Fibroblast of lung (primary cell): Measurements from ENCODE around the gene GABBR2. TPM values are rescaled to one million over a fixed set of nuclear protein-coding genes. Genes with fewer than 3 reads are reported as not detected.

Experiments used
- DNase-seq, 2 donors: peaks; one replicate each; pipeline versions ENCODE4 v3.0.0 to v3.0.0-alpha.2; 2010; ENCODE audit warnings: low read depth in 2 of 2
- H2AFZ ChIP-seq: 2 replicates; pipeline ENCODE4 v1.5.1; 2012; ENCODE audit warnings: low read length, control low read depth, inconsistent platforms
- H3K27ac ChIP-seq: 2 replicates; pipeline ENCODE4 v1.5.1; 2011; ENCODE audit warnings: low read length, control low read depth; ENCODE audit not compliant: insufficient read depth
- H3K27me3 ChIP-seq: 2 replicates; pipeline ENCODE4 v1.5.1; 2011; ENCODE audit warnings: mild to moderate bottlenecking, low read length; ENCODE audit not compliant: control insufficient read depth, insufficient read depth
- H3K36me3 ChIP-seq: 2 replicates; pipeline ENCODE4 v1.5.1; 2011; ENCODE audit warnings: low read length; ENCODE audit not compliant: control insufficient read depth, insufficient read depth
- H3K4me1 ChIP-seq: 2 replicates; pipeline ENCODE4 v1.5.1; 2011; ENCODE audit warnings: low read length; ENCODE audit not compliant: control insufficient read depth, insufficient read depth; ENCODE audit errors: extremely low read depth
- H3K4me2 ChIP-seq: 2 replicates; pipeline ENCODE4 v1.5.1; 2011; ENCODE audit warnings: low read length, control low read depth; ENCODE audit not compliant: insufficient read depth; ENCODE audit errors: extremely low read depth
- H3K4me3 ChIP-seq, 4 experiments: fragments of 200-600 bp in 1 of 4; sonication (generic) in 1 of 4; replicated peaks in 1 of 4; 2 replicates each; pipeline ENCODE4 v1.5.1; 2011 to 2016; ENCODE audit warnings: low read length in 4 of 4, low read depth in 3 of 4, mild to moderate bottlenecking in 3 of 4, control low read depth in 2 of 4, inconsistent platforms in 1 of 4, mixed read lengths in 1 of 4; ENCODE audit not compliant: insufficient read depth in 1 of 4; ENCODE audit errors: control extremely low read depth in 1 of 4
- H3K79me2 ChIP-seq: 2 replicates; pipeline ENCODE4 v1.5.1; 2012; ENCODE audit warnings: mild to moderate bottlenecking, low read length, inconsistent platforms; ENCODE audit not compliant: control insufficient read depth, insufficient read depth
- H3K9ac ChIP-seq: 2 replicates; pipeline ENCODE4 v1.5.1; 2011; ENCODE audit warnings: mild to moderate bottlenecking, low read length, control low read depth; ENCODE audit not compliant: insufficient read depth
- H3K9me3 ChIP-seq: 2 replicates; pipeline ENCODE4 v1.5.1; 2012; ENCODE audit warnings: low read depth, low read length; ENCODE audit not compliant: control insufficient read depth, insufficient read depth
- H4K20me1 ChIP-seq: 2 replicates; pipeline ENCODE4 v1.5.1; 2011; ENCODE audit warnings: low read length; ENCODE audit not compliant: control insufficient read depth, insufficient read depth; ENCODE audit errors: extremely low read depth
- CTCF ChIP-seq, 2 donors: IDR thresholded peaks in 1 of 2; conservative IDR thresholded peaks in 1 of 2; 1 replicate in 1 of 2; 2 replicates in 1 of 2; pipeline ENCODE4 v1.5.1; 2011 to 2012; ENCODE audit warnings: low read length in 2 of 2, control low read depth in 1 of 2, inconsistent platforms in 1 of 2, low read depth in 1 of 2, mild to moderate bottlenecking in 1 of 2
- EZH2 ChIP-seq: IDR thresholded peaks from 2 replicates; pipeline ENCODE4 v1.5.1; 2012; ENCODE audit warnings: low read length, control low read depth, mild to moderate bottlenecking; ENCODE audit errors: missing control alignments
- polyA plus RNA-seq, 2 donors: library from polyadenylated mRNA; depleted of rRNA in 1 of 2; stranded (reverse) in 1 of 2; unstranded in 1 of 2; fragments of >200 nt; gene quantifications; 2 replicates each; pipeline ENCODE4 v1.2.1, GENCODE V29; 2011 to 2012; ENCODE audit warnings: missing spikeins in 1 of 2
- total RNA-seq: library from RNA; depleted of rRNA; stranded (reverse); fragments of >200 nt; gene quantifications from 2 replicates; pipeline ENCODE4 v1.2.1, GENCODE V29; 2014

GABBR2 gene
- total and polyA plus RNA-seq, 2 donors (not counting 1 experiment from before 2014, with no cell fraction given) = 0.32 to 0.33 TPM

DNA sequence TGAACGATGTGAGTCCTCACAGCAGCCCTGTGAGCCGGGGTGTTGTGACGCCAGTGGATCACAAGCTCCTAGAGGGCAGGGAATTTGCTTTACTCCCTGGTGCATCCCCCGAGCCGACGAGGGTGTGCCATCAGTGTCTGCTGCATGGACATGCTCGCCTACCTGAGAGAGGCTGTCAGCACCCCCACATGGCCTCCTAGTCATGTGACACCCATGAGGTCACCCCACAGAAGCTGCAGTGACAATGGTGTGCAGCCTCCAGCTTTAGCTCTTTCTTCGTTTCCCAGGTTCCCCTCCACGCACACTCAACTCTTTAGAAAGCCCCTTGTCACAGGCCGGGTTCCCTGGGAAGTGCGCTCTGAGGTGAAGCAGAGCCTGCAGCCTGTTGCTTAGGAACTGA is 19.8 kb upstream of the GABBR2 start:
- Histone ChIP-seq H3K9me3 (no peaks in the 10 kb centered on the region), H3K4me2 (no peak overlapping the region), H3K27me3 (peaks cover 2% of the 10 kb centered on the region), H3K79me2 (no peaks in the 10 kb centered on the region), H3K4me1 (no peaks in the 10 kb centered on the region), H3K4me3 (no peak overlapping the region), H3K9ac (no peak overlapping the region), H3K27ac (no peak overlapping the region), H4K20me1 (no peaks in the 10 kb centered on the region), H2AFZ (no peak overlapping the region), H3K36me3 (no peaks in the 10 kb centered on the region)
- DNase-seq = no peak
- TF ChIP-seq EZH2 (no peak), CTCF (conservative IDR thresholded peaks at IDR 0.05 in 1 of 2, IDR thresholded peaks at IDR 0.05 in 1 of 2; ENCODE audit: low read depth in 1 of 2, low read length in 2 of 2) (no peak)

DNA sequence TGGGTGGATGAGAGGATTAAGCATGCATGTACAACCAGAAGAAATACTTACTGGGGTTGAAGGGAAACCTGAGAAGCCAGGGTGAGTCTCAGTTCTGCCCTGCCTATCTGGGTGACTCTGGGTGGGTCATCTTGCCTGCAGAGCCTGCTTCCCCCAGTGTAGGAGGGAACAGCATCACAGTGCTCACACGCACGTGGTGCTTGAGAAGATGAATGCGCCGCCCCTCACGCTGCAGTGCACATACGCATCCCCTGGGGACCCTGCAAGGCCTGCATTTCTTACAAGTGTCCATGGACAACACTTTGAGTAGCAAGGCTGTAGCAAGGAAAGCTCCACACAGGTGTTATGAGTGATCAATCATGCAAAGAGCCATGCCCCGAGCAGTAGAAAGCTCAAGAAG is 18.7 kb upstream of the GABBR2 start:
- Histone ChIP-seq H2AFZ (no peak overlapping the region), H3K4me2 (no peak overlapping the region), H3K27ac (no peak overlapping the region), H3K27me3 (peaks cover 2% of the 10 kb centered on the region), H3K36me3 (no peaks in the 10 kb centered on the region), H3K4me1 (no peaks in the 10 kb centered on the region), H3K4me3 (no peak overlapping the region), H4K20me1 (no peaks in the 10 kb centered on the region), H3K9me3 (no peaks in the 10 kb centered on the region), H3K9ac (no peak overlapping the region), H3K79me2 (no peaks in the 10 kb centered on the region)
- no peak for DNase-seq
- TF ChIP-seq CTCF (conservative IDR thresholded peaks at IDR 0.05 in 1 of 2, IDR thresholded peaks at IDR 0.05 in 1 of 2; ENCODE audit: low read depth in 1 of 2, low read length in 2 of 2) (no peak), EZH2 (no peak)

GRCh38 chr9:98726735-98727134 is 18.0 kb upstream of the GABBR2 start:
- Histone ChIP-seq H4K20me1 (no peaks in the 10 kb centered on the region), H3K4me2 (no peak overlapping the region), H3K4me1 (no peaks in the 10 kb centered on the region), H3K9ac (no peak overlapping the region), H3K4me3 (no peak overlapping the region), H3K79me2 (no peaks in the 10 kb centered on the region), H3K27me3 (peaks cover 2% of the 10 kb centered on the region), H3K27ac (no peak overlapping the region), H3K9me3 (no peaks in the 10 kb centered on the region), H2AFZ (no peak overlapping the region), H3K36me3 (no peaks in the 10 kb centered on the region)
- peak; percentile 40 to 57 for DNase-seq
- TF ChIP-seq CTCF (conservative IDR thresholded peaks at IDR 0.05 in 1 of 2, IDR thresholded peaks at IDR 0.05 in 1 of 2; ENCODE audit: low read depth in 1 of 2, low read length in 2 of 2) (no peak), EZH2 (no peak)
